ENCODE results near the gene CSH2.
A peak's percentile ranks its signal among the peaks of the same experiment; 100 is the strongest.
"Not testable (repeated sequence)": the region's sequence is repeated elsewhere in the genome, so short reads cannot be mapped to it uniquely, and the experiment has no call there.

The CSH2 gene

DNA sequence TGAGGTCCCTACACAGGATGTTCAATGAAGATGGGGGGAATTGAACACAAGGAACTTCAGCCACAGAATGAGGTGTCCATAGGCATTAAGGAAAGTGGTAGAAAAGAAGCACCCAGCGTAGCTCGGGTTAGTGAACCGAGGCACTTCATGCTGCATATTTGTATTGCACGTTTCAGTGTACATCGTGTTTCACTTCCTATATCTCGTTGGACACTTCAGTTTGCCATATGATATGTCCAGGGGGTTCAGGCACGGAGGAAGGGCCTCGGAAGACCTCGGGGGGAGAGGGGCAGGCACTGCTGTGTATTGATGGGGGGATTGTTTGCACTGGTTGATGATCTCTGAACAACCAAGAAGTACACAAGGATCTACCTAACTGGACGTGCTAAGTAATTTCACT is 42.3 kb upstream of the CSH2 start:
- POLR2A ChIA-PET; H3K9me3 ChIP-seq (ENCODE audit: control insufficient read depth, insufficient read depth, low read depth, low read length); H3K36me3 ChIP-seq (ENCODE audit: control insufficient read depth in 2 of 2, insufficient read depth in 1 of 2, low read length in 2 of 2); H3K4me1 ChIP-seq (ENCODE audit: control insufficient read depth, insufficient read depth, low read length); H3K27ac ChIP-seq (ENCODE audit: extremely low read depth, low read depth, low read length); H3K4me3 ChIP-seq (ENCODE audit: low read depth, low read length): not testable (repeated sequence)
- CTCF ChIA-PET = interaction anchor here (0.6 to 1.5 kb wide), 4 partner anchors 35 to 218 kb away, joined by 3 to 4 read pairs (median 4); no protein-coding TSS in a partner anchor

- Histone ChIP-seq H3K4me1 (ENCODE audit: control insufficient read depth, insufficient read depth, low read length) (no peaks in the 10 kb centered on the region), H3K9me3 (ENCODE audit: control insufficient read depth, insufficient read depth, low read depth, low read length) (no peaks in the 10 kb centered on the region), H3K27ac (ENCODE audit: extremely low read depth, low read depth, low read length) (no peak overlapping the region), H3K4me3 (ENCODE audit: low read depth, low read length) (no peak overlapping the region), H3K36me3 (ENCODE audit: control insufficient read depth in 2 of 2, insufficient read depth in 1 of 2, low read length in 2 of 2) (no peaks in the 10 kb centered on the region)
- TF ChIP-seq HOXC10 (CRISPR knock-in tag; IDR thresholded peaks at IDR 0.05) (no peak), YY2 (tag by site-specific recombination; IDR thresholded peaks at IDR 0.05) (no peak), GLIS1 (tag by site-specific recombination; IDR thresholded peaks at IDR 0.05) (no peak), ZNF501 (tag by site-specific recombination; IDR thresholded peaks at IDR 0.05) (no peak), ZNF10 (tag by site-specific recombination; IDR thresholded peaks at IDR 0.05) (no peak), ZNF223 (tag by site-specific recombination; IDR thresholded peaks at IDR 0.05) (no peak), ZNF19 (tag by site-specific recombination; IDR thresholded peaks at IDR 0.05; ENCODE audit: low read depth) (no peak), ZNF175 (tag by site-specific recombination; IDR thresholded peaks at IDR 0.05) (no peak), ZNF426 (tag by site-specific recombination; IDR thresholded peaks at IDR 0.05) (no peak), PRDM1 (tag by site-specific recombination; IDR thresholded peaks at IDR 0.05) (no peak), ZBTB8A (tag by site-specific recombination; IDR thresholded peaks at IDR 0.05) (no peak), KLF16 (tag by site-specific recombination; IDR thresholded peaks at IDR 0.05) (no peak), KLF17 (tag by site-specific recombination; IDR thresholded peaks at IDR 0.05) (no peak), ZNF658 (tag by site-specific recombination; IDR thresholded peaks at IDR 0.05) (no peak), PATZ1 (tag by site-specific recombination; IDR thresholded peaks at IDR 0.05) (no peak), ZNF664 (tag by site-specific recombination; IDR thresholded peaks at IDR 0.05) (no peak), ZNF837 (tag by site-specific recombination; IDR thresholded peaks at IDR 0.05) (no peak), ZNF37A (tag by site-specific recombination; IDR thresholded peaks at IDR 0.05) (no peak)
- CTCF ChIA-PET = no interaction called here
- POLR2A ChIA-PET = interaction anchor here (0.6 kb wide), 1 partner anchor 104 kb away, joined by 3 read pairs; no protein-coding TSS in a partner anchor
These were observed 41.0 kb upstream of the CSH2 start for GRCh38 chr17:63914471-63914870.

GRCh38 chr17:63911657-63912100 is 38.2 kb upstream of the CSH2 start:
- ChIA-PET CTCF (interaction anchor here (0.6 to 3.7 kb wide), 25 partner anchors 9 to 508 kb away, joined by 3 to 29 read pairs (median 4); no protein-coding TSS in a partner anchor), POLR2A (no interaction called here)
- no peak overlapping the region for H3K27ac ChIP-seq (ENCODE audit: extremely low read depth, low read depth, low read length)
- H3K4me1 ChIP-seq (ENCODE audit: control insufficient read depth, insufficient read depth, low read length) = no peaks in the 10 kb centered on the region
- no peak overlapping the region for H3K4me3 ChIP-seq (ENCODE audit: low read depth, low read length)
- no peaks in the 10 kb centered on the region for H3K9me3 ChIP-seq (ENCODE audit: control insufficient read depth, insufficient read depth, low read depth, low read length)
- TF ChIP-seq ZNF654 (tag by site-specific recombination; IDR thresholded peaks at IDR 0.05; ENCODE audit: low read depth) = peak; percentile 21; the same call in 1 of the 2 replicates
- peak; percentile 88 for TF ChIP-seq ZFP69B (tag by site-specific recombination; IDR thresholded peaks at IDR 0.05)
- no peak for TF ChIP-seq ZNF341 (tag by site-specific recombination; IDR thresholded peaks at IDR 0.05; ENCODE audit: low read depth)
- no peak for TF ChIP-seq ZNF19 (tag by site-specific recombination; IDR thresholded peaks at IDR 0.05; ENCODE audit: low read depth)
- TF ChIP-seq ZNF692 (tag by site-specific recombination; IDR thresholded peaks at IDR 0.05) = peak; percentile 80
- TF ChIP-seq ZNF112 (tag by site-specific recombination; IDR thresholded peaks at IDR 0.05) = no peak
- no peak for TF ChIP-seq ZNF558 (tag by site-specific recombination; IDR thresholded peaks at IDR 0.05)
- H3K36me3 ChIP-seq (ENCODE audit: control insufficient read depth in 2 of 2, insufficient read depth in 1 of 2, low read length in 2 of 2) = no peaks in the 10 kb centered on the region

All from HEK293 (cell line).